NB4 (cell line): ENCODE data around the gene UGGT1.

Source experiments
- DNase-seq: peaks from one replicate; pipeline ENCODE4 v3.0.0; 2010; ENCODE audit warnings: low read depth
- H3K4me3 ChIP-seq: one replicate; pipeline ENCODE4 v1.5.1; 2011; ENCODE audit warnings: mild to moderate bottlenecking, low read depth, low read length, moderate library complexity
- MAX ChIP-seq: IDR thresholded peaks from 2 replicates; pipeline ENCODE4 v1.6.1; 2011; ENCODE audit warnings: low read depth, low read length
- MYC ChIP-seq: IDR thresholded peaks from 2 replicates; pipeline ENCODE4 v1.6.1; 2011; ENCODE audit warnings: low read depth, low read length
- POLR2A ChIP-seq: IDR thresholded peaks from 2 replicates; pipeline ENCODE4 v1.6.1; 2011; ENCODE audit warnings: mild to moderate bottlenecking; ENCODE audit not compliant: insufficient read length; ENCODE audit errors: extremely low read depth
- TF ChIP-seq, protein P1 (sequence below): IDR thresholded peaks from one replicate; pipeline ENCODE4 v1.5.1; 2012; ENCODE audit warnings: low read depth, low read length

Gene UGGT1

GRCh38 chr2:128237081-128237534 lies 146.1 kb downstream of the UGGT1 start:
- DNase-seq = no peak

GRCh38 chr2:128237911-128238697 lies 147.1 kb downstream of the UGGT1 start:
- no peak overlapping the region for H3K4me3 ChIP-seq
- TF ChIP-seq, protein P1, sequence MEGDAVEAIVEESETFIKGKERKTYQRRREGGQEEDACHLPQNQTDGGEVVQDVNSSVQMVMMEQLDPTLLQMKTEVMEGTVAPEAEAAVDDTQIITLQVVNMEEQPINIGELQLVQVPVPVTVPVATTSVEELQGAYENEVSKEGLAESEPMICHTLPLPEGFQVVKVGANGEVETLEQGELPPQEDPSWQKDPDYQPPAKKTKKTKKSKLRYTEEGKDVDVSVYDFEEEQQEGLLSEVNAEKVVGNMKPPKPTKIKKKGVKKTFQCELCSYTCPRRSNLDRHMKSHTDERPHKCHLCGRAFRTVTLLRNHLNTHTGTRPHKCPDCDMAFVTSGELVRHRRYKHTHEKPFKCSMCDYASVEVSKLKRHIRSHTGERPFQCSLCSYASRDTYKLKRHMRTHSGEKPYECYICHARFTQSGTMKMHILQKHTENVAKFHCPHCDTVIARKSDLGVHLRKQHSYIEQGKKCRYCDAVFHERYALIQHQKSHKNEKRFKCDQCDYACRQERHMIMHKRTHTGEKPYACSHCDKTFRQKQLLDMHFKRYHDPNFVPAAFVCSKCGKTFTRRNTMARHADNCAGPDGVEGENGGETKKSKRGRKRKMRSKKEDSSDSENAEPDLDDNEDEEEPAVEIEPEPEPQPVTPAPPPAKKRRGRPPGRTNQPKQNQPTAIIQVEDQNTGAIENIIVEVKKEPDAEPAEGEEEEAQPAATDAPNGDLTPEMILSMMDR = no peak
- TF ChIP-seq MAX = no peak
- no peak for TF ChIP-seq MYC
- TF ChIP-seq POLR2A = no peak
- no peak for DNase-seq

More at GRCh38 chr2:128237081-128237534, 146.1 kb downstream of the UGGT1 start:
- no peak overlapping the region for H3K4me3 ChIP-seq
- TF ChIP-seq POLR2A (no peak), MYC (no peak), MAX (no peak)
- TF ChIP-seq, protein P1 = no peak

DNA sequence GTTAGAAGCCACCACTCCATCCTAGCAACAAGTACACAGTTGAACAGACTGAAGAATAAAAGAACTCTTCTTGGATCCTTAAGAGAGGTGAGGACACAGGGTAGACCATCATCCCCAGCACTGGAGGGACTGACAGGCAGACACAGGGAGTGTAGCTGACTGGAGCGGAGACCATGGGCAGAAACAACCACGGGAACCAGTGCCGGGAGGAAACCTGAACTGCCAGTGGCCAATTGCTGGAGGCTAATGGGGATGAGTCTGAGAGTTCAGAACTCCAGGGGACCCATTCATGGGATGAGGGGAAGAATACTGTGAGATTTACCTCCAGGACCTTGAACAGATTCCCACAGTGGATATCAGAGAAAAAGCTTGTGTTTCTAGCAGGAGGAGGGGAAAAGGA lies 150.9 kb downstream of the UGGT1 start:
- no peak overlapping the region for H3K4me3 ChIP-seq
- TF ChIP-seq POLR2A (no peak), MYC (no peak)
- TF ChIP-seq, protein P1 = no peak
- no peak for DNase-seq
